WI38 (cell line): ENCODE measurements around the gene EPB41L1.

Experiments
- H3K4me3 ChIP-seq: 2 replicates; pipeline ENCODE4 v1.5.1; 2011; ENCODE audit warnings: low read depth, mild to moderate bottlenecking, control low read depth, low read length
- CTCF ChIP-seq: IDR thresholded peaks from 2 replicates; pipeline ENCODE4 v1.5.1; 2012; ENCODE audit warnings: low read depth, mild to moderate bottlenecking, control low read depth, low read length

The EPB41L1 gene

GRCh38 chr20:36170542-36171215 lies 16.1 kb downstream of the EPB41L1 start:
- no peak overlapping the region for H3K4me3 ChIP-seq
- TF ChIP-seq CTCF: no peak

GRCh38 chr20:36173451-36173933 lies 19.0 kb downstream of the EPB41L1 start:
- no peak for TF ChIP-seq CTCF
- no peak overlapping the region for H3K4me3 ChIP-seq

GRCh38 chr20:36175016-36175415 lies 20.5 kb downstream of the EPB41L1 start:
- no peak for TF ChIP-seq CTCF
- H3K4me3 ChIP-seq: no peak overlapping the region

GRCh38 chr20:36175475-36175995 lies 21.0 kb downstream of the EPB41L1 start:
- H3K4me3 ChIP-seq: no peak overlapping the region
- no peak for TF ChIP-seq CTCF

GRCh38 chr20:36177716-36178115 lies 23.2 kb downstream of the EPB41L1 start:
- TF ChIP-seq CTCF: no peak
- no peak overlapping the region for H3K4me3 ChIP-seq

GRCh38 chr20:36179170-36179945 lies 24.8 kb downstream of the EPB41L1 start:
- no peak for TF ChIP-seq CTCF
- H3K4me3 ChIP-seq: no peak overlapping the region

- TF ChIP-seq CTCF: no peak
- no peak overlapping the region for H3K4me3 ChIP-seq
Observed at GRCh38 chr20:36180323-36180722, 25.8 kb downstream of the EPB41L1 start.
